22Rv1 (cell line): ENCODE data around the gene TRPV2.

Source experiments
- CTCF ChIP-seq: fragments of 450-650 bp; IDR thresholded peaks from 2 replicates; pipeline ENCODE4 v1.5.1; 2017; ENCODE audit warnings: mild to moderate bottlenecking
- ZFX ChIP-seq: fragments of 450-650 bp; IDR thresholded peaks from 2 replicates; pipeline ENCODE4 v1.6.1; 2017; ENCODE audit warnings: antibody characterized with exemption, borderline replicate concordance

GRCh38 chr17:16433514-16433913 is 18.1 kb downstream of the TRPV2 start:
- TF ChIP-seq CTCF (no peak), ZFX (no peak)
